ENCODE data around the gene SUMO1. TPM values are rescaled to one million over a fixed set of nuclear protein-coding genes. Genes with fewer than 3 reads are reported as not detected.

SUMO1 gene
- total and polyA plus RNA-seq, 10 of the 15 experiments (the other 5 are each of a cell fraction or from before 2014, with no cell fraction given), result 105 to 458 (median 199) TPM

- no peak for TF ChIP-seq ELK1 (IDR thresholded peaks at IDR 0.05; ENCODE audit: low read depth, low read length)
- TF ChIP-seq ZNF687 (IDR thresholded peaks at IDR 0.05), result no peak
- TF ChIP-seq HDGF (IDR thresholded peaks at IDR 0.05), result 0 out of 2 replicates have a peak, but pooled peaks have one; percentile 37
- no peak for TF ChIP-seq JUND (IDR thresholded peaks at IDR 0.05; ENCODE audit: low read depth, low read length)
- TF ChIP-seq SUZ12 (IDR thresholded peaks at IDR 0.05; ENCODE audit: unreplicated experiment), result no peak
- TF ChIP-seq HDAC2 (IDR thresholded peaks at IDR 0.05), result no peak
- TF ChIP-seq SPI1 (IDR thresholded peaks at IDR 0.05; ENCODE audit: borderline replicate concordance, insufficient read depth, low read depth, low read length), result no peak
- TF ChIP-seq PKNOX1 (IDR thresholded peaks at IDR 0.05), result peak; percentile 11; the same call in 1 of the 2 replicates
- TF ChIP-seq EZH2 (IDR thresholded peaks at IDR 0.05; ENCODE audit: borderline replicate concordance, control insufficient read depth, low read depth, low read length), result no peak
- TF ChIP-seq ASH2L (IDR thresholded peaks at IDR 0.05; ENCODE audit: borderline replicate concordance, low read depth), result no peak
- TF ChIP-seq IRF5 (IDR thresholded peaks at IDR 0.05; ENCODE audit: borderline replicate concordance), result no peak
- TF ChIP-seq ZBED1 (IDR thresholded peaks at IDR 0.05; ENCODE audit: borderline replicate concordance), result no peak
- TF ChIP-seq NFYB (IDR thresholded peaks at IDR 0.05; ENCODE audit: insufficient read depth, low read depth, low read length), result no peak
- no peak for TF ChIP-seq HSF1 (IDR thresholded peaks at IDR 0.05; ENCODE audit: low read depth, low read length)
- no peak for TF ChIP-seq RCOR1 (conservative IDR thresholded peaks at IDR 0.05; ENCODE audit: low read depth, low read length)
- TF ChIP-seq POLR2A (IDR thresholded peaks at IDR 0.05; ENCODE audit: low read depth, low read length), result 0 out of 2 replicates have a peak, but pooled peaks have one; percentile 17
- TF ChIP-seq NFYA (IDR thresholded peaks at IDR 0.05; ENCODE audit: borderline replicate concordance, low read depth, low read length), result no peak
- no peak for TF ChIP-seq KAT2A (conservative IDR thresholded peaks at IDR 0.05; ENCODE audit: control insufficient read depth, low read depth, low read length)
- no peak for TF ChIP-seq CREB1 (IDR thresholded peaks at IDR 0.05; ENCODE audit: low read depth)
- TF ChIP-seq IRF3 (IDR thresholded peaks at IDR 0.05), result no peak
- no peak for TF ChIP-seq PML (IDR thresholded peaks at IDR 0.05; ENCODE audit: low read length)
- TF ChIP-seq NR2F1 (conservative IDR thresholded peaks at IDR 0.05), result peak; percentile 59; the same call in 1 of the 2 replicates
Observed at GRCh38 chr2:202270487-202270886, 32.1 kb upstream of the SUMO1 start (continued).
